MM.1S (cell line): ENCODE measurements around the gene KCTD10.

ENCODE experiments used
- EZH2phosphoT487 ChIP-seq: fragments of 300-600 bp; sonication (generic); IDR thresholded peaks from 2 replicates; pipeline ENCODE4 v1.6.1; 2018; ENCODE audit warnings: antibody characterized with exemption, low read length
- TF ChIP-seq, protein P1 (sequence below): fragments of 300-600 bp; sonication (generic); IDR thresholded peaks from 2 replicates; pipeline ENCODE4 v1.5.1; 2016; ENCODE audit warnings: antibody characterized with exemption, low read length, mixed read lengths

GRCh38 chr12:109518820-109519665 is 41.9 kb upstream of the KCTD10 start:
- TF ChIP-seq, protein P1, sequence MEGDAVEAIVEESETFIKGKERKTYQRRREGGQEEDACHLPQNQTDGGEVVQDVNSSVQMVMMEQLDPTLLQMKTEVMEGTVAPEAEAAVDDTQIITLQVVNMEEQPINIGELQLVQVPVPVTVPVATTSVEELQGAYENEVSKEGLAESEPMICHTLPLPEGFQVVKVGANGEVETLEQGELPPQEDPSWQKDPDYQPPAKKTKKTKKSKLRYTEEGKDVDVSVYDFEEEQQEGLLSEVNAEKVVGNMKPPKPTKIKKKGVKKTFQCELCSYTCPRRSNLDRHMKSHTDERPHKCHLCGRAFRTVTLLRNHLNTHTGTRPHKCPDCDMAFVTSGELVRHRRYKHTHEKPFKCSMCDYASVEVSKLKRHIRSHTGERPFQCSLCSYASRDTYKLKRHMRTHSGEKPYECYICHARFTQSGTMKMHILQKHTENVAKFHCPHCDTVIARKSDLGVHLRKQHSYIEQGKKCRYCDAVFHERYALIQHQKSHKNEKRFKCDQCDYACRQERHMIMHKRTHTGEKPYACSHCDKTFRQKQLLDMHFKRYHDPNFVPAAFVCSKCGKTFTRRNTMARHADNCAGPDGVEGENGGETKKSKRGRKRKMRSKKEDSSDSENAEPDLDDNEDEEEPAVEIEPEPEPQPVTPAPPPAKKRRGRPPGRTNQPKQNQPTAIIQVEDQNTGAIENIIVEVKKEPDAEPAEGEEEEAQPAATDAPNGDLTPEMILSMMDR, result peak; percentile 62
- TF ChIP-seq EZH2phosphoT487, result no peak
